Stimulated activated memory B cell treated with anti-CD40 and anti-IgM and Interleukin-4, amounts not matched to agents 10 μg/mL and 1 μg/mL and 100 μg/mL, for 72 hours (primary cell): ENCODE results near the gene EHMT1.

Experiments
- ATAC-seq: fragments of 150-1000 bp; cut with Tn5 transposase; 2 replicates; pipeline ENCODE4 v1.10.0; 2021
- H3K27ac Mint-ChIP-seq: one replicate; pipeline ENCODE4 v1.8.0; 2022; ENCODE audit warnings: mild to moderate bottlenecking, mixed read lengths
- H3K27me3 Mint-ChIP-seq: one replicate; pipeline ENCODE4 v1.8.0; 2022; ENCODE audit warnings: mixed read lengths
- H3K36me3 Mint-ChIP-seq: one replicate; pipeline ENCODE4 v1.8.0; 2022; ENCODE audit warnings: mixed read lengths
- H3K4me1 Mint-ChIP-seq: one replicate; pipeline ENCODE4 v1.8.0; 2022; ENCODE audit warnings: mixed read lengths
- H3K4me3 Mint-ChIP-seq: one replicate; pipeline ENCODE4 v1.8.0; 2022; ENCODE audit warnings: mild to moderate bottlenecking, moderate library complexity, mixed read lengths
- H3K9me3 Mint-ChIP-seq: one replicate; pipeline ENCODE4 v1.8.0; 2022; ENCODE audit warnings: mixed read lengths

The EHMT1 gene

DNA sequence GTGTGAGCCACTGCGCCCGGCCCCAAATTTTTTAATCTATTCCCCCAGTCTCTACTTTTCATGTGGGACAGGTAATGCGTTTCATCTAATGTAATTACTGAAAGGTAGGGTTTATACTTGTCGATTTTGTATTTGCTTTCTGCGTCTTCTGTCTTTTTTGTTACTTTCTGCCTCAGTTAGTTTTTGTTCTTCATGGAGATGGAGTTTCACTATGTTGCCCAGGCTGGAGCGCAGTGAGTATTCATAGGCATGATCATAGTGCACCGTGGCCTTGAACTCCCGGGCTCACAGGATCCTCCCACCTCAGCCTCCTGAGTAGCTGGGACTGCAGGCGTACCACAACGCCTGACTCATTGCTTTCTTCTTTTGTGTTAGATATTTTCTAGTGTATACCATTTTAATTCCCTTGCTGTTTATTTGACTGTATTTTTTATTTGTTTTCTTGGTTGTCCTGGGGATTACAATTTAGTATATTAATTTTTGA is 23.4 kb downstream of the EHMT1 start:
- no peak overlapping the region for H3K4me3 Mint-ChIP-seq
- no peak for ATAC-seq
- no peak overlapping the region for H3K27ac Mint-ChIP-seq
- no peaks in the 10 kb centered on the region for H3K27me3 Mint-ChIP-seq
- H3K36me3 Mint-ChIP-seq, result peaks cover 50% of the 10 kb centered on the region
- H3K9me3 Mint-ChIP-seq, result no peaks in the 10 kb centered on the region
- peaks cover 47% of the 10 kb centered on the region for H3K4me1 Mint-ChIP-seq

DNA sequence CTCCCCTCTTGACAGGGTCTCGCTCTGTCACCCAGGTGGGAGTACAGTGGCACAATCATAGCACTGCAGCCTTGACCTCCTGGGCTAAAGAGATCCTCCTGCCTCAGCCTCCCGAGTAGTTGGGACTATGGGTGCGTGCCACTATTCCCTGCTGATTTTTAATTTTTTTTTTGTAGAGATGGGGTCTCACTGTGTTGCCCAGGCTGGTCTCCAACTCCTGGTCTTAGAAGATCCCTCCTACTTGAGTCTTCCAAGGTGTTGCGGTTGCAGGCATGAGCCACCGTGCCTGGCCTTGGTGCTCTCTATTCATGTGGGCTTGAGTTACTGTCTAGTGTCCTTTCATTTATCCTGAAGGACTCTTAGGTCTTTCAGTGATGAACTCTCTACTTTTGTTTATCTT is 24.1 kb downstream of the EHMT1 start:
- no peak for ATAC-seq
- Mint-ChIP-seq H3K9me3 (no peaks in the 10 kb centered on the region), H3K27me3 (no peaks in the 10 kb centered on the region), H3K4me3 (no peak overlapping the region), H3K36me3 (peaks cover 54% of the 10 kb centered on the region), H3K4me1 (peaks cover 55% of the 10 kb centered on the region), H3K27ac (no peak overlapping the region)

DNA sequence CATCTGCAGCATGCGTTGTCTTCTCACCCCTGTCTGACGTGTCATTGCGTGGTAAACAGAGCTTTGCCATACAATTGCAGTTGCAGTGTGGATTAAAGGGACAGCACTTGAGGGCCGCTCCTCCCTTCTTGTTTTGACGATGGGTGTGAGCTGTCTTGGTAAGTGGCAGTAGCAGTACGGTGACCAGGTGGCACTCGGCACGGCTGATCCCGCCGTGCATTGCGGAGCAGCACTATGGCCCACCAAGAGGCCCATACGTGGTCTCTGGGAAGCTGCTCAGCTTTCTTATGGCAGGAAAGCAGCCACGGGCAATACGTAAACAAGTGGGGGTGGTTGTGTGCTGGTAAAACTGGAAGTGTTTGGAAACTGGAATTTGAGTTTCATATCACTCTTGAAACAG is 25.1 kb downstream of the EHMT1 start:
- peaks cover 52% of the 10 kb centered on the region for H3K4me1 Mint-ChIP-seq
- no peak overlapping the region for H3K27ac Mint-ChIP-seq
- H3K27me3 Mint-ChIP-seq, result no peaks in the 10 kb centered on the region
- H3K36me3 Mint-ChIP-seq, result peaks cover 55% of the 10 kb centered on the region
- H3K4me3 Mint-ChIP-seq, result no peak overlapping the region
- ATAC-seq, result no peak
- H3K9me3 Mint-ChIP-seq, result no peaks in the 10 kb centered on the region

DNA sequence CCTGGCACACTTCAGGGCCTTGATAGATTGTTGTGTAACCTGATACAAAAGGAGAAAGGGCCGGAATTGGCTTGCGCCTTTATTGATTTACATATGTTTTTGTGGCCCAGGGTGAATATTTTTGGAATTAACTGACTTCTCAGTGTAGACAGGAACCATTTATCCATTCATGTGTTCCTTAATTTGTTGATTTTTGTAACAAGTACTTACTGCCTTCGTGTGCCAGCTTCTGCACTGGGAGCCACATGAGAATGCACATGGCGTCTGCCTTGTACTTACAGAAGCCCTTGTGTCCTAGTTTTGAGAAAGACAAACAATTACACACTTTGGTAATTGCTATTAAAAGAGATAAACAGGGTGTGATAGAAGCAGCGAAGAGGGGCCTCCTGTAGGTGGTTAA is 26.4 kb downstream of the EHMT1 start:
- Mint-ChIP-seq H3K27me3 (no peaks in the 10 kb centered on the region), H3K36me3 (peaks cover 62% of the 10 kb centered on the region), H3K9me3 (no peaks in the 10 kb centered on the region), H3K4me3 (no peak overlapping the region), H3K27ac (no peak overlapping the region), H3K4me1 (peaks cover 52% of the 10 kb centered on the region)
- no peak for ATAC-seq

DNA sequence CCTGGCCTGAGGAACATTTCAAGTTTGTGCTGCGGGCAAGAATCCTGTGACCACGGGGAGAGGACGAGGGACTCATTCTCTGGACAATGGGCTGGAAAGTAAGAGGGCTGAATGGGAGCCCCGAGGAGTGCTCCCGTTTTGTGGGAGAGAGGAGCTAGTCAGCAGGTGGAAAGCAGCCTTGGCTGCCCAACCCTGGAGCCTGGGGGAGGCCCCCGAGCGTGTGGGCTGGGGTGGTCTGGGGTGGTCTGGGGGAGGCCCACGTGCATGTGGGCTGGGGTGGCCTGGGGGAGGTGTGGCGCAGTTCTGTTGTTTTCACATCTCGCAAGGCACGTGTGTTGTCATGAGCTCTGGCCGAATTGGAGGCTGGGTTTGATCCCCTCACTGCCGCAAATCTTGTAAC is 27.5 kb downstream of the EHMT1 start:
- H3K27ac Mint-ChIP-seq, result no peak overlapping the region
- peaks cover 64% of the 10 kb centered on the region for H3K36me3 Mint-ChIP-seq
- H3K9me3 Mint-ChIP-seq, result no peaks in the 10 kb centered on the region
- no peak for ATAC-seq
- H3K4me1 Mint-ChIP-seq, result peaks cover 51% of the 10 kb centered on the region
- H3K4me3 Mint-ChIP-seq, result no peak overlapping the region
- H3K27me3 Mint-ChIP-seq, result no peaks in the 10 kb centered on the region

DNA sequence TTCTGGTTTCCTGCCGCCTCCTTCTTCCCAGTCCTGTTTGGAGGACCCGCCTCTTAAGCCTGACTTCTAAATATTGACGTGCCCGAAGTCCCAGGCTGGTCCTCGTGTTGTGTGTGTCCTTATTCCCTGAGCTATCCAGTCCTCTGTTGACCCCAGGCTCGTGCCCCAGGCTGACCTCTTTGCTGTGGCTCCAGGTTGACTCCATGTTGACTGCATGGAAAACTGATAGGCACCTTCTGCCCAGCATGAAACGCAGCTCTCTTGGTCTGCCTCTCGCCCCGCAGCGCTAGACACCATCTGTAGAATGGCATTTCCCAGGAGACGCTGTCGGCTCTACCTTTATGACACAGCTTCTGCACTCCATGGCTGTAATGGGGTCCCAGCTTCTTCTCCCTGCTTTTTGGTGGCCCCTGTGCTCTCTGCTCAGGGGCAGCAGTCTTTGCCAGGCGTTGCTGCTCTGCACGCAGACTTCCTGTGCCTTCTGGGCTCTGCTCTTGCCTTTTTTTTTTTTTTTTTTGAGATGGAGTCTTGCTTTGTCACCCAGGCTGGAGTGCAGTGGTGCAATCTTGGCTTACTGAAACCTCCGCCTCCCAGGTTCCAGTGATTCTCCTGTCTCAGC is 28.4 kb downstream of the EHMT1 start:
- H3K27ac Mint-ChIP-seq, result no peak overlapping the region
- H3K27me3 Mint-ChIP-seq, result no peaks in the 10 kb centered on the region
- no peaks in the 10 kb centered on the region for H3K9me3 Mint-ChIP-seq
- peaks cover 64% of the 10 kb centered on the region for H3K36me3 Mint-ChIP-seq
- H3K4me3 Mint-ChIP-seq, result no peak overlapping the region
- no peak for ATAC-seq
- peaks cover 54% of the 10 kb centered on the region for H3K4me1 Mint-ChIP-seq

DNA sequence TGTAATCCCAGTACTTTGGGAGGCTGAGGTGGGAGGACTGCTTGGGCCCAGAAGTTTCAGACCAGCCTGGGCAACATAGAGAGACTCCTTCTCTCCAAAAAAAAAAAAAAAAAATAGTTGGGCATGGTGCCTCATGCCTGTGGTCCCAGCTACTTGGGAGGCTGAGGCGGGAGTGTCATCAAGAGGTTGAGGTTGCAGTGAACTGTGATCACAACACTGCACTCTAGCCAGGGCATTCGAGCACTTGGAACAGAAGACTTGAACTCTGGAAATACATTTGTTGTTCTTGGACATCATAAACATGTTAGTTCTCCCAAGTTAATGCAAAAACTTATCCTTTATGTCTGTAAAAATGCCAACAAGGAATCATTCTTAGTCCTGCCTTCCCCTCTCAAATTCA is 29.6 kb downstream of the EHMT1 start:
- Mint-ChIP-seq H3K36me3 (peaks cover 55% of the 10 kb centered on the region), H3K27ac (no peak overlapping the region)

DNA sequence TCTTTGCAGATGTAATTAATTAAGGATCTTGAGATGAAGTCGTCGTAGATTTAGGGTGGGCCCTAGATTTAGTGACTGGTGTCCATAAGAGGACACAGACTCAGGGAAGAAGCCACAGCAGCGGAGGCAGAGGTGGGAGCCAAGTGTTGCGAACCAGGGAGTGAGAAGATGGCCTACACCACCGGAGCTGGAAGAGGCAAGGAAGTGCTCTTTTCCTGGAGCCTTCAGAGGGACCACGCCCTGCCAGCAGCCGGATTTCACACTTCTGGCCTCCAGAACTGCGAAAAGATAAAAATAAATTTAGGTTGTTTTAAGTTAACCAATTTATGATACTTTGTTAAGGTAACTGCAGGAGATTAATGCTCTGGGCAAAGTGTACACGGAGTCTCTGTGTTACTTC is 30.7 kb downstream of the EHMT1 start:
- H3K9me3 Mint-ChIP-seq, result no peaks in the 10 kb centered on the region
- H3K4me1 Mint-ChIP-seq, result peaks cover 58% of the 10 kb centered on the region
- no peak overlapping the region for H3K27ac Mint-ChIP-seq
- H3K27me3 Mint-ChIP-seq, result no peaks in the 10 kb centered on the region
- ATAC-seq, result no peak
- peaks cover 52% of the 10 kb centered on the region for H3K36me3 Mint-ChIP-seq
- H3K4me3 Mint-ChIP-seq, result no peak overlapping the region

More for the DNA sequence above, 29.6 kb downstream of the EHMT1 start:
- no peak overlapping the region for H3K4me3 Mint-ChIP-seq
- no peaks in the 10 kb centered on the region for H3K27me3 Mint-ChIP-seq
- H3K9me3 Mint-ChIP-seq, result no peaks in the 10 kb centered on the region
- peaks cover 55% of the 10 kb centered on the region for H3K4me1 Mint-ChIP-seq
- ATAC-seq, result no peak

DNA sequence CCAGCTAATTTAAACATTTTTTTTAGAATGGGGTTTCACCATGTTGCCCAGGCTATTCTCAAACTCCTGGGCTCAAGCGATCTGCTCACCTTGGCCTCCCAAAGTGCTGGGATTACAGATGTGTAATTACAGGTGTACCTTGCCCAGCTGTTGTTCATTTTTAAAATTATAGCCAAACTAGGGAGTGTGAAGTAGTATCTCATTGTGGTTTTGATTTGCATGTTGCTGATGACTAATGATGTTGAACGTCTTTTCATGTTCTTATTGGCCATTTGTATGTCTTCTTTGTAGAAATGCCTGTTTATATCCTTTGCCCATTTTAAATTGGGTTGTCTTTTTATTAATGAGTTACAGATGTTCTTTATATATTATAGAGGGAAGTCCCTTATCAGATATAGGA is 31.5 kb downstream of the EHMT1 start:
- H3K27me3 Mint-ChIP-seq, result no peaks in the 10 kb centered on the region
- ATAC-seq, result no peak
- H3K27ac Mint-ChIP-seq, result no peak overlapping the region
- H3K9me3 Mint-ChIP-seq, result no peaks in the 10 kb centered on the region
- no peak overlapping the region for H3K4me3 Mint-ChIP-seq
- H3K4me1 Mint-ChIP-seq, result peaks cover 60% of the 10 kb centered on the region
- H3K36me3 Mint-ChIP-seq, result peaks cover 55% of the 10 kb centered on the region

DNA sequence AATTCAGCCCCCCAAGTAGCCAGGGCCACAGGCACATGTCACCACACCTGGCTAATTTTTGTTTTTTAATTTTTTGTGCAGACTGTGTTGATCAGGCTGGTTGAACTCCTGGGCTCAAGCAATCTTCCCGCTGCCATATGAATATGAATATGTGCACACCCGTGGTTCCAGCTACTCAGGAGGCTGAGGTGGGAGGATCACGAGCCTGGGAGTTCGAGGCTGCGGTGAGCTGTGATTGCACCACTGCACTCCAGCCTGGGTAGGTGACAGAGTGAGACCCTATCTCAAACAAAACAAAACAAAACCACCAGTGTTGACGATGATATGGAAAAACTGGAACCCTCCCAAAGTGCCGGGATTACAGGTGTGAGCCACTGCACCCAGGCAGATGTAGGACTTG is 32.0 kb downstream of the EHMT1 start:
- peaks cover 55% of the 10 kb centered on the region for H3K36me3 Mint-ChIP-seq
- H3K4me3 Mint-ChIP-seq, result no peak overlapping the region
- no peak for ATAC-seq
- H3K27ac Mint-ChIP-seq, result no peak overlapping the region
- H3K4me1 Mint-ChIP-seq, result peaks cover 60% of the 10 kb centered on the region
- H3K9me3 Mint-ChIP-seq, result no peaks in the 10 kb centered on the region
- H3K27me3 Mint-ChIP-seq, result no peaks in the 10 kb centered on the region

DNA sequence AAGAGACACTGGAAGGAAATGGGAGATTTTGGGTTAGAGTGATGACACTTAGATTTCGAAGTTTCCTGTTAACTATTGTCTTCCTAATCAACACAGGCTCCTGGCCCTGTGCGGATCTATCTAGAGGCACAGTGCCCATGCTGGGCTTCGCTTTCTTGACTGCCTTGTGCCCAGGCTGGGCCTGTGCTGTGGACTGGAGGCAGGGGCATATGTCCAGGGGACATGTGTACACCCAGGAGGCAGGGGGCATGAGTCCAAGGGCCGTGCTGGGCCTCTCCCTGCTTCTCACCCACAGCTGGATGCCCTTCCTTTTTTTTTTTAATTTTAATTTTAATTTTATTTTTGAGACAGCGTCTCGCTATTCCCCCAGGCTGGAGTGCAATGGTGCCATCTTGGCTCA is 37.6 kb downstream of the EHMT1 start:
- no peak for ATAC-seq
- peaks cover 52% of the 10 kb centered on the region for H3K4me1 Mint-ChIP-seq
- peaks cover 29% of the 10 kb centered on the region for H3K36me3 Mint-ChIP-seq
- H3K4me3 Mint-ChIP-seq, result no peak overlapping the region
- no peaks in the 10 kb centered on the region for H3K9me3 Mint-ChIP-seq
- H3K27ac Mint-ChIP-seq, result no peak overlapping the region
- no peaks in the 10 kb centered on the region for H3K27me3 Mint-ChIP-seq

DNA sequence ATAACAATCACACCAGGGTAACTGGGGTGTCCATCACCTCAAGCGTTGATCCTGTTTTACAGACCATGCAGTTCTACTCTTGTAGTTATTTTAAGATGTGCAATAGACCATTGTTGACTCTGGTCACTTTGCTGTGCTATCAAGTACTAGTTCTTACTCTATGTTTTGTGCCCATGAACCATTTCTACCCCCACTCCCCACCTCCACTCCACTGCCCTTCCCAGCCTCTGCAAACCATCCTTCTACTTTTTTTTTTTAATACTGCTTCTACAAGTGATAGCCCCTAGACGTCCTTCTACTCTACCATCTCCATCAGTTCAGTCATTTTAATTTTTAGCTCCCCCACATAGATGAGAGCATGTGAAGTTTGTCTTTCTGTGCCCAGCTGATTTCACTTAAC is 38.8 kb downstream of the EHMT1 start:
- Mint-ChIP-seq H3K4me1 (peaks cover 44% of the 10 kb centered on the region), H3K27me3 (no peaks in the 10 kb centered on the region), H3K27ac (no peak overlapping the region), H3K36me3 (peaks cover 20% of the 10 kb centered on the region), H3K9me3 (no peaks in the 10 kb centered on the region), H3K4me3 (no peak overlapping the region)
- ATAC-seq, result no peak

DNA sequence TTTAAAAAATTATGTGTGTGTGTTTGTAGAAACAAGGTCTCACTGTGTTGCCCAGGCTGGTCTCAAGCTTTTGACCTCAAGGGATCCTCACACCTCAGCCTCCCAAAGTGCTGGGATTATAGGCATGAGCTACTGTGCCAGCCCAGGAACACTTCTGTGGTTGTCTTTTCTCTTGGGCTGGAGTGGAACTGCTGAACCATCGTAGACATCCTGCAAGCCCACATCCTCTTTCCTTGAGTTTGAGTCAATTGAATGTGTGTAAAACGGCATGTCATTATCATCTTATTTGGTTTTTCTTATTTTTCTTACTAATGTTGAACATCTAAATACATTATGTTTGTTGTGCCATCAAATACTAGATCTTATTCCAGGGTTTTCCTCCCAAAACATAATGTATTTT is 40.0 kb downstream of the EHMT1 start:
- H3K27ac Mint-ChIP-seq, result peak overlapping the region; percentile 49
- H3K9me3 Mint-ChIP-seq, result no peaks in the 10 kb centered on the region

DNA sequence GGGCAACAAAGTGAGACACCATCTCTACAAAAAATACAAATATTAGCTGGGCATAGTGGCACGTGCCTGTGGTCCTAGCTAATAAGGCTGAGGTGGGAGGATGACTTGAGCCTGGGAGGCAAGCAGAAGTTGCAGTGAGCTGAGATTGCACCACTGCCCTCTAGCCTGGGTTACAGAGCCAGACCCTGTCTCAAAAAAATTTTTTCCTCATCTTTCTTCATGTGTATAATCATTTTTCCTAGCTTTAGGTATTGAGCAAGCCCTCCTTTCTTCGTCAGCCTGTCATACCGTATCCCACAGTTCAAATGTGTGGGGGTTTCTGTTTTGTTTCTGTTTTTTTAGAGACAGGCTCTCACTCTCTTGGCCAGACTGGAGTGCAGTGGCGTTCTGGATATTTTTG is 41.3 kb downstream of the EHMT1 start:
- no peaks in the 10 kb centered on the region for H3K27me3 Mint-ChIP-seq
- no peaks in the 10 kb centered on the region for H3K9me3 Mint-ChIP-seq
- peaks cover 52% of the 10 kb centered on the region for H3K4me1 Mint-ChIP-seq
- ATAC-seq, result no peak
- H3K27ac Mint-ChIP-seq, result no peak overlapping the region
- no peak overlapping the region for H3K4me3 Mint-ChIP-seq
- peaks cover 21% of the 10 kb centered on the region for H3K36me3 Mint-ChIP-seq

More for the DNA sequence above, 40.0 kb downstream of the EHMT1 start:
- H3K27me3 Mint-ChIP-seq, result no peaks in the 10 kb centered on the region
- no peak overlapping the region for H3K4me3 Mint-ChIP-seq
- H3K4me1 Mint-ChIP-seq, result peaks cover 47% of the 10 kb centered on the region
- peaks cover 20% of the 10 kb centered on the region for H3K36me3 Mint-ChIP-seq
- ATAC-seq, result no peak

DNA sequence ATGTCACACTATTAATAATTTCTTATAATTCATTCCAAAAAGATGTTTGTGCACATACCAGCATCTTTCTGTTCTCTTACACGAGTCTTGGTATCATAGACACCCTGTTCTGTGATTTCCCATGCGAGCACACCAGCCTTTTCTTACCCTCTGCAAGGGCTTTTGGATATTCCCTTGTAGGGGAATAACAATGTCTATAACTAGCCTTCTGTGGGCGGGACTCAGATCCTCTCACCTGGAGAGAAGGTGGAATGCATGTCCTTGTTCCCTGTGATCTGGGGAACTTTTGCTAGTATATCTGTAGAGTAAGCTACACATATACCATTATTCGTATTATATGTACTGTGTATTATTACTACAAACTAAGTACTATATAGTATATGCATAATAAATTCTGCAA is 44.8 kb downstream of the EHMT1 start:
- H3K4me1 Mint-ChIP-seq, result peaks cover 65% of the 10 kb centered on the region
- ATAC-seq, result no peak
- peaks cover 21% of the 10 kb centered on the region for H3K36me3 Mint-ChIP-seq
- peak overlapping the region; percentile 35 for H3K27ac Mint-ChIP-seq
- no peaks in the 10 kb centered on the region for H3K27me3 Mint-ChIP-seq
- H3K9me3 Mint-ChIP-seq, result no peaks in the 10 kb centered on the region
- H3K4me3 Mint-ChIP-seq, result no peak overlapping the region

DNA sequence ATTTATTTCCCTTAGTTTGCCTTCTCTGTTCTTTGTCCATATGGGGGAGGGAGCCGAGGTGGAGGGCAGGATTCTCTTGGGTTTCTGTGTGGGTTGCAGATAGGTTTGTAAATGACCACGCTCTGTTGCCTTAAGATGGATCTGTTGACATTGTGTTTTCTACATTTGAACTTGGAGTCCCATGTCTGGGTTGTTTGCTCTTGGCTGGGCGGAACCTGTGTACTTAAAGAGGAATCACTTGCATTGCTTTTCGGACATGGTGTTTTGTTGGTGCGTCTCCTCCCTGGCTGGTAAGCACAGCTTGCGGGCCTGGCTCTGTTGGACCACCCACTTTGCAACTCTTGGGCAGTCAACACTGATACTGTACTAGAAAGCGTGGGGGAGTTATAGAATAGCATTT is 45.9 kb downstream of the EHMT1 start:
- Mint-ChIP-seq H3K4me1 (peaks cover 67% of the 10 kb centered on the region), H3K27ac (peak overlapping the region; percentile 35), H3K4me3 (no peak overlapping the region), H3K9me3 (no peaks in the 10 kb centered on the region), H3K36me3 (peaks cover 32% of the 10 kb centered on the region), H3K27me3 (no peaks in the 10 kb centered on the region)
- no peak for ATAC-seq

DNA sequence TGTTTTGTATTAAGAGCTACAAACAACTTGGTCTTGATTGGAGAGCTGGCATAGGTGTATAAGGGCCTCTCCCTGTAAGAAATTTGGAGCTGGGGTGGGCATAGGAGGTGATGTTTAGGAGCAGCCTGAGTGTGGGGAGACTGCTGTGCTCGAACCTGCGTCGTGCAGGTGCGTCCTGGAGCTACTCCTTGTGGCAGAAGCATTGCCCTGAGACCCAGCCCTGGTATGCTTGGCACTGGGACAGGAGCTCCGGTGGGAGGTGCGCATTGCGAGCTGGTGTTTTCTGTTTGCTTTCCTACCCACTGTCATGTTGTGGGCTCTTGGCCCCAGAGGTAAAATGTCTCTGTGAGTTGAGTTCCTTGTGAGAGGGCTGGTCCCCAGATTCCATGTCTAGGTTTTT is 46.4 kb downstream of the EHMT1 start:
- no peak overlapping the region for H3K4me3 Mint-ChIP-seq
- peaks cover 65% of the 10 kb centered on the region for H3K4me1 Mint-ChIP-seq
- peaks cover 37% of the 10 kb centered on the region for H3K36me3 Mint-ChIP-seq
- no peaks in the 10 kb centered on the region for H3K27me3 Mint-ChIP-seq
- ATAC-seq, result no peak
- H3K27ac Mint-ChIP-seq, result no peak overlapping the region
- no peaks in the 10 kb centered on the region for H3K9me3 Mint-ChIP-seq
